WERI-Rb-1 (cell line): ENCODE data around the gene NUPR1.

ENCODE experiments used
- DNase-seq: peaks from one replicate; pipeline ENCODE4 v3.0.0-alpha.2; 2020
- H3K27ac ChIP-seq: fragments of 250-450 bp; sonication (Bioruptor Pico); 2 replicates; pipeline ENCODE4 v1.5.1; 2020; ENCODE audit warnings: mild to moderate bottlenecking, moderate library complexity
- H3K27me3 ChIP-seq: fragments of 250-450 bp; sonication (Bioruptor Pico); 2 replicates; pipeline ENCODE4 v1.5.1; 2021; ENCODE audit warnings: mild to moderate bottlenecking, low read depth, moderate library complexity; ENCODE audit not compliant: insufficient read depth, severe bottlenecking
- H3K36me3 ChIP-seq: fragments of 250-450 bp; sonication (Bioruptor Pico); 2 replicates; pipeline ENCODE4 v1.5.1; 2020; ENCODE audit warnings: mild to moderate bottlenecking, moderate library complexity
- H3K4me3 ChIP-seq: 2 replicates; pipeline ENCODE4 v1.5.1; 2011; ENCODE audit warnings: low read depth, mild to moderate bottlenecking, control low read depth, low read length
- H3K9me3 ChIP-seq: fragments of 250-450 bp; sonication (Bioruptor Pico); 2 replicates; pipeline ENCODE4 v1.5.1; 2021; ENCODE audit warnings: mild to moderate bottlenecking, moderate library complexity; ENCODE audit not compliant: severe bottlenecking
- CTCF ChIP-seq: IDR thresholded peaks from 2 replicates; pipeline ENCODE4 v1.5.1; 2011; ENCODE audit warnings: low read depth, mild to moderate bottlenecking, control low read depth, inconsistent platforms, low read length

NUPR1 gene

DNA sequence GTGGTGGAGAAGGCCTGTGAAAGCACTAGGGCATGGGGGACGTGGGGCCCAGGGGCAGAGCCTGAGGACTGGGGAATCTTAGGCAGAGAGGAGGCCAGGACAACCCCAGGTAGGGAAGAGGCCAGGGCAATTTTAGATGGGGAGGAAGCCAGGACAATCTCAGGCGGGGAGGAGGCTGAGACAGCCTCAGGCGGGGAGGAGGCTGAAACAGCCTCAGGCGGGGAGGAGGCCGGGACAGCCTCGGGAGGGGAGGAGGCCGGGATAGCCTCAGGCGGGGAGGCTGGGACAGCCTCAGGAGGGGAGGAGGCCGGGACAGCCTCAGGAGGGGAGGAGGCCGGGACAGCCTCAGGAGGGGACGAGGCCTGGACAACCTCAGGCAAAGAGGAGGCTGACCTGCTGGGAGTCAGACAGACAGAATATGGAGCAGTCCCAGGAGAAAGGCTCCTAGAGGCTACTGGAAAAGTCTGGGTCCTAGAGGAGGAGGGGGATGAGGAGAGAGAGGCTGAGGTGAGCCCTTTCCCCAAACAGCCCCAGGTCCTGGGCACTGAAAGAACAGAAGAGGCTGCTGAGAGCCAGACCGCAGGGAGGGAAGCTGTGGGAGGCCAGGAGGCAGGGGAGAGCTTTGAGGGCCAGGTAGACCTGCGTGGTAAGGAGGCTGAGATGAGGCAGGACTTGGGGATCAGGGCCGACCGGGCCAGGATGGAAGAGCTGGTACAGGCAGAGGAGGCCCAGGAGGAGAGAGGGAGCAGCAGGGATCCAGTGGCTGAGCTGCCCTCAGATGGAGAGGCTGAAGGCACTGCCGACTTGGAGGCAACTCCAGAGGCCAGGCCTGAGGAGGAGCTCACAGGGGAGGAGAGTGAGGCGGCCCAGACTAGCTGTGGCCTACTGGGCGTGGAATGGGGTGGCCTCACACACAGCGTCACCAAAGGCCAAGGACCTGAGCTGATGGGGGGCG lies 42.7 kb downstream of the NUPR1 start:
- Histone ChIP-seq H3K36me3 (no peaks in the 10 kb centered on the region), H3K4me3 (no peak overlapping the region), H3K9me3 (no peaks in the 10 kb centered on the region), H3K27me3 (no peaks in the 10 kb centered on the region), H3K27ac (no peak overlapping the region)
- no peak for TF ChIP-seq CTCF
- DNase-seq = no peak

GRCh38 chr16:28495098-28495793 lies 43.5 kb downstream of the NUPR1 start:
- no peaks in the 10 kb centered on the region for H3K27me3 ChIP-seq
- no peaks in the 10 kb centered on the region for H3K36me3 ChIP-seq
- H3K9me3 ChIP-seq = no peaks in the 10 kb centered on the region
- no peak for TF ChIP-seq CTCF
- H3K4me3 ChIP-seq = no peak overlapping the region
- DNase-seq = no peak
- no peak overlapping the region for H3K27ac ChIP-seq

- Histone ChIP-seq H3K27ac (no peak within 1 kb of the TSS), H3K4me3 (no peak within 1 kb of the TSS), H3K9me3 (no peaks in the 10 kb centered on the region), H3K27me3 (no peaks in the 10 kb centered on the region), H3K36me3 (no peaks in the 10 kb centered on the region)
- TF ChIP-seq CTCF = no peak
- no peak for DNase-seq
Measured at GRCh38 chr16:28494121-28494851, 44.5 kb downstream of the NUPR1 start, which contains the start of gene APOBR. Gene APOBR (plus strand): TSS chr16:28494643. CDS start chr16:28494682, 39 bp downstream.

DNA sequence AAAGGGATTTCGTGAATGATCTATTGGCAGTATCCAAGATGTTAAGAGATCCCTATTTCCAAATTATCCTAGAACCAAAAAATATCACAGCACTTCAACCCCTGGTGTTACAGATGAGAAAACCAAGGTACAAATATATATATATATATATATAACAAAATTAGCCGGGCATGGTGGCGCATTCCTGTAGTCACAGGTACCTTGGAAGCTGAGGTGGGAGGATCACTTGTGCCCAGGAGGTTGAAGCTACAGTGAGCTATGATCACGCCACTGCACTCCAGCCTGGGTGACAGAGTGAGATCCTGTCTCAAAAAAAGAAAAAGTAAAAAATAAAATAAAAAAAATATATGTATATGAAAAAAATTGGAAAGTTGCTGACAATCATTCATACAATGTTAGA lies 46.3 kb downstream of the NUPR1 start:
- H3K27ac ChIP-seq = peak overlapping the region; percentile 96
- TF ChIP-seq CTCF = no peak
- DNase-seq = no peak
- H3K36me3 ChIP-seq = peaks cover 5% of the 10 kb centered on the region; the same call in 1 of the 2 replicates
- no peaks in the 10 kb centered on the region for H3K27me3 ChIP-seq
- peak overlapping the region; percentile 97 for H3K4me3 ChIP-seq
- H3K9me3 ChIP-seq = no peaks in the 10 kb centered on the region

- peaks cover 5% of the 10 kb centered on the region; the same call in 1 of the 2 replicates for H3K36me3 ChIP-seq
- DNase-seq = peak; percentile 93
- TF ChIP-seq CTCF = no peak
- no peaks in the 10 kb centered on the region for H3K27me3 ChIP-seq
- peak within 1 kb of the TSS; percentile 96 for H3K27ac ChIP-seq
- no peaks in the 10 kb centered on the region for H3K9me3 ChIP-seq
- peak within 1 kb of the TSS; percentile 97 for H3K4me3 ChIP-seq
Measured at GRCh38 chr16:28491970-28492474, 46.8 kb downstream of the NUPR1 start, which contains the start of gene CLN3. Gene CLN3 (minus strand): TSS chr16:28492074. CDS start chr16:28491759, 315 bp downstream.
